ENCODE measurements around the gene MAP2K5.
A peak's percentile ranks its signal among the peaks of the same experiment; 100 is the strongest.

The MAP2K5 gene

GRCh38 chr15:67547836-67548235 lies 5.3 kb downstream of the MAP2K5 start:
- no peak overlapping the region for H2BK5ac ChIP-seq (ENCODE audit: low read length)
- no peak overlapping the region for H2AFZ ChIP-seq (ENCODE audit: low read length)
- H4K91ac ChIP-seq (ENCODE audit: low read depth, low read length, poor library complexity), result no peak overlapping the region
- no peak overlapping the region for H3K14ac ChIP-seq (ENCODE audit: low read length)
- no peak overlapping the region for H2AK5ac ChIP-seq (ENCODE audit: low read depth, low read length)
- no peak overlapping the region for H4K8ac ChIP-seq (ENCODE audit: low read depth, low read length)
- H3K79me1 ChIP-seq (ENCODE audit: low read depth, low read length), result peaks cover 2% of the 10 kb centered on the region
- H3K36me3 ChIP-seq (replicated peaks in 1 of 2; ENCODE audit: control insufficient read depth in 2 of 2, insufficient read depth in 2 of 2, low read length in 2 of 2), result peaks cover 6 to 33% of the 10 kb centered on the region in 2 donors
- H3K4ac ChIP-seq (ENCODE audit: low read length), result no peak overlapping the region
- no peak overlapping the region for H3K4me3 ChIP-seq (ENCODE audit: low read length in 2 of 2)
- no peak for DNase-seq (ENCODE audit: low spot score)
- no peak overlapping the region for H3K27ac ChIP-seq (replicated peaks; ENCODE audit: low read length)
- H3K4me2 ChIP-seq (ENCODE audit: insufficient read depth, low read length, poor library complexity, severe bottlenecking), result no peak overlapping the region
- no peaks in the 10 kb centered on the region for H3K27me3 ChIP-seq (ENCODE audit: control insufficient read depth in 3 of 3, insufficient read depth in 3 of 3, low read depth in 1 of 3, low read length in 3 of 3)
- H2BK12ac ChIP-seq (ENCODE audit: low read length), result no peak overlapping the region
- no peak overlapping the region for H3K18ac ChIP-seq (ENCODE audit: low read length)
- H3K9me3 ChIP-seq (replicated peaks in 1 of 2; ENCODE audit: control insufficient read depth in 2 of 2, insufficient read depth in 1 of 2, low read depth in 1 of 2, low read length in 2 of 2), result no peaks in the 10 kb centered on the region
- H2BK15ac ChIP-seq (ENCODE audit: low read length), result no peak overlapping the region
- no peak overlapping the region for H2BK120ac ChIP-seq (ENCODE audit: low read depth, low read length)
- no CpG with 5 or more reads among the region's 3 CpGs for WGBS, 2 donors (ENCODE audit: extremely low coverage in 2 of 2, insufficient read length in 2 of 2, insufficient replicate concordance in 1 of 2)
- no peak overlapping the region for H3K9ac ChIP-seq (ENCODE audit: low read depth, low read length, poor library complexity)
- no peak overlapping the region for H3K23ac ChIP-seq (ENCODE audit: low read depth, low read length, poor library complexity)
- H3K4me1 ChIP-seq (ENCODE audit: control insufficient read depth in 2 of 2, insufficient read depth in 1 of 2, low read depth in 1 of 2, low read length in 2 of 2), result peaks cover 11 to 29% of the 10 kb centered on the region in 2 donors

GRCh38 chr15:67548236-67548852 lies 5.8 kb downstream of the MAP2K5 start:
- no peak overlapping the region for H4K91ac ChIP-seq (ENCODE audit: low read depth, low read length, poor library complexity)
- H3K4me2 ChIP-seq (ENCODE audit: insufficient read depth, low read length, poor library complexity, severe bottlenecking), result no peak overlapping the region
- no peak overlapping the region for H2AK5ac ChIP-seq (ENCODE audit: low read depth, low read length)
- no peak overlapping the region for H3K27ac ChIP-seq (replicated peaks; ENCODE audit: low read length)
- H3K4ac ChIP-seq (ENCODE audit: low read length), result no peak overlapping the region
- no peak overlapping the region for H2BK12ac ChIP-seq (ENCODE audit: low read length)
- H3K36me3 ChIP-seq (replicated peaks in 1 of 2; ENCODE audit: control insufficient read depth in 2 of 2, insufficient read depth in 2 of 2, low read length in 2 of 2), result peaks cover 6 to 33% of the 10 kb centered on the region in 2 donors
- H2AFZ ChIP-seq (ENCODE audit: low read length), result no peak overlapping the region
- H2BK120ac ChIP-seq (ENCODE audit: low read depth, low read length), result no peak overlapping the region
- no peak overlapping the region for H3K23ac ChIP-seq (ENCODE audit: low read depth, low read length, poor library complexity)
- no peak for DNase-seq (ENCODE audit: low spot score)
- no peak overlapping the region for H2BK5ac ChIP-seq (ENCODE audit: low read length)
- WGBS, 2 donors (ENCODE audit: extremely low coverage in 2 of 2, insufficient read length in 2 of 2, insufficient replicate concordance in 1 of 2), result no CpG with 5 or more reads among the region's 2 CpGs
- H3K27me3 ChIP-seq (ENCODE audit: control insufficient read depth in 3 of 3, insufficient read depth in 3 of 3, low read depth in 1 of 3, low read length in 3 of 3), result no peaks in the 10 kb centered on the region
- H3K14ac ChIP-seq (ENCODE audit: low read length), result no peak overlapping the region
- no peaks in the 10 kb centered on the region for H3K9me3 ChIP-seq (replicated peaks in 1 of 2; ENCODE audit: control insufficient read depth in 2 of 2, insufficient read depth in 1 of 2, low read depth in 1 of 2, low read length in 2 of 2)
- H4K8ac ChIP-seq (ENCODE audit: low read depth, low read length), result no peak overlapping the region
- no peaks in the 10 kb centered on the region for H3K79me1 ChIP-seq (ENCODE audit: low read depth, low read length)
- no peak overlapping the region for H2BK15ac ChIP-seq (ENCODE audit: low read length)
- H3K4me1 ChIP-seq (ENCODE audit: control insufficient read depth in 2 of 2, insufficient read depth in 1 of 2, low read depth in 1 of 2, low read length in 2 of 2), result peaks cover 7 to 26% of the 10 kb centered on the region in 2 donors
- H3K9ac ChIP-seq (ENCODE audit: low read depth, low read length, poor library complexity), result no peak overlapping the region
- no peak overlapping the region for H3K18ac ChIP-seq (ENCODE audit: low read length)
- no peak overlapping the region for H3K4me3 ChIP-seq (ENCODE audit: low read length in 2 of 2)

- Histone ChIP-seq H3K36me3 (replicated peaks in 1 of 2; ENCODE audit: control insufficient read depth in 2 of 2, insufficient read depth in 2 of 2, low read length in 2 of 2) (peaks cover 6 to 33% of the 10 kb centered on the region in 2 donors), H3K18ac (ENCODE audit: low read length) (no peak overlapping the region), H3K4me1 (ENCODE audit: control insufficient read depth in 2 of 2, insufficient read depth in 1 of 2, low read depth in 1 of 2, low read length in 2 of 2) (peaks cover 5 to 24% of the 10 kb centered on the region in 2 donors), H2BK120ac (ENCODE audit: low read depth, low read length) (no peak overlapping the region), H3K27ac (replicated peaks; ENCODE audit: low read length) (no peak overlapping the region), H3K27me3 (ENCODE audit: control insufficient read depth in 3 of 3, insufficient read depth in 3 of 3, low read depth in 1 of 3, low read length in 3 of 3) (no peaks in the 10 kb centered on the region), H3K9me3 (replicated peaks in 1 of 2; ENCODE audit: control insufficient read depth in 2 of 2, insufficient read depth in 1 of 2, low read depth in 1 of 2, low read length in 2 of 2) (no peaks in the 10 kb centered on the region), H2BK5ac (ENCODE audit: low read length) (no peak overlapping the region), H4K91ac (ENCODE audit: low read depth, low read length, poor library complexity) (no peak overlapping the region), H2BK12ac (ENCODE audit: low read length) (no peak overlapping the region), H4K8ac (ENCODE audit: low read depth, low read length) (no peak overlapping the region), H3K4me3 (ENCODE audit: low read length in 2 of 2) (no peak overlapping the region), H3K9ac (ENCODE audit: low read depth, low read length, poor library complexity) (no peak overlapping the region), H3K4me2 (ENCODE audit: insufficient read depth, low read length, poor library complexity, severe bottlenecking) (no peak overlapping the region), H3K23ac (ENCODE audit: low read depth, low read length, poor library complexity) (no peak overlapping the region), H2AK5ac (ENCODE audit: low read depth, low read length) (no peak overlapping the region), H3K79me1 (ENCODE audit: low read depth, low read length) (no peaks in the 10 kb centered on the region), H3K14ac (ENCODE audit: low read length) (no peak overlapping the region), H2BK15ac (ENCODE audit: low read length) (no peak overlapping the region), H3K4ac (ENCODE audit: low read length) (no peak overlapping the region), H2AFZ (ENCODE audit: low read length) (no peak overlapping the region)
- DNase-seq (ENCODE audit: low spot score), result peak; percentile 63
- no CpG with 5 or more reads among the region's 8 CpGs for WGBS, 2 donors (ENCODE audit: extremely low coverage in 2 of 2, insufficient read length in 2 of 2, insufficient replicate concordance in 1 of 2)
Measured at GRCh38 chr15:67548862-67549651, 6.6 kb downstream of the MAP2K5 start.

GRCh38 chr15:67549736-67550135 lies 7.2 kb downstream of the MAP2K5 start:
- H3K27me3 ChIP-seq (ENCODE audit: control insufficient read depth in 3 of 3, insufficient read depth in 3 of 3, low read depth in 1 of 3, low read length in 3 of 3), result no peaks in the 10 kb centered on the region
- no peak overlapping the region for H2BK12ac ChIP-seq (ENCODE audit: low read length)
- H3K27ac ChIP-seq (replicated peaks; ENCODE audit: low read length), result no peak overlapping the region
- peaks cover 5 to 24% of the 10 kb centered on the region in 2 donors for H3K4me1 ChIP-seq (ENCODE audit: control insufficient read depth in 2 of 2, insufficient read depth in 1 of 2, low read depth in 1 of 2, low read length in 2 of 2)
- H2BK15ac ChIP-seq (ENCODE audit: low read length), result no peak overlapping the region
- H3K4me3 ChIP-seq (ENCODE audit: low read length in 2 of 2), result no peak overlapping the region
- H3K4me2 ChIP-seq (ENCODE audit: insufficient read depth, low read length, poor library complexity, severe bottlenecking), result no peak overlapping the region
- H4K8ac ChIP-seq (ENCODE audit: low read depth, low read length), result no peak overlapping the region
- H3K4ac ChIP-seq (ENCODE audit: low read length), result no peak overlapping the region
- H2AK5ac ChIP-seq (ENCODE audit: low read depth, low read length), result no peak overlapping the region
- no peak overlapping the region for H3K23ac ChIP-seq (ENCODE audit: low read depth, low read length, poor library complexity)
- H3K9me3 ChIP-seq (replicated peaks in 1 of 2; ENCODE audit: control insufficient read depth in 2 of 2, insufficient read depth in 1 of 2, low read depth in 1 of 2, low read length in 2 of 2), result no peaks in the 10 kb centered on the region
- H3K14ac ChIP-seq (ENCODE audit: low read length), result no peak overlapping the region
- H3K9ac ChIP-seq (ENCODE audit: low read depth, low read length, poor library complexity), result no peak overlapping the region
- H2AFZ ChIP-seq (ENCODE audit: low read length), result no peak overlapping the region
- no peak for DNase-seq (ENCODE audit: low spot score)
- no peaks in the 10 kb centered on the region for H3K79me1 ChIP-seq (ENCODE audit: low read depth, low read length)
- H2BK5ac ChIP-seq (ENCODE audit: low read length), result no peak overlapping the region
- H3K36me3 ChIP-seq (replicated peaks in 1 of 2; ENCODE audit: control insufficient read depth in 2 of 2, insufficient read depth in 2 of 2, low read length in 2 of 2), result peaks cover 6 to 29% of the 10 kb centered on the region in 2 donors
- WGBS, 2 donors (ENCODE audit: extremely low coverage in 2 of 2, insufficient read length in 2 of 2, insufficient replicate concordance in 1 of 2), result no CpG with 5 or more reads among the region's 3 CpGs
- no peak overlapping the region for H4K91ac ChIP-seq (ENCODE audit: low read depth, low read length, poor library complexity)
- H2BK120ac ChIP-seq (ENCODE audit: low read depth, low read length), result no peak overlapping the region
- no peak overlapping the region for H3K18ac ChIP-seq (ENCODE audit: low read length)

Data from neuronal stem cell (in vitro differentiated cells).